HepG2 (cell line): Measurements from ENCODE around the gene KIZ. TPM values are rescaled to one million over a fixed set of nuclear protein-coding genes. Genes with fewer than 3 reads are reported as not detected.

Experiments used
- ATAC-seq: fragments of 200-7000 bp; cut with Tn5 transposase; 3 replicates; pipeline ENCODE4 v1.9.1; 2020; ENCODE audit warnings: mild to moderate bottlenecking, moderate library complexity
- BruUV-seq: library from RNA; stranded (reverse); fragments of 400-500 nt; replicated peaks from 2 replicates; lab custom pipeline; 2021; lab: Mats Ljungman, UMichigan
- CTCF ChIA-PET: fragments of 300-600 bp; formaldehyde crosslinking; extraction: SDS; loops from one replicate; lab custom pipeline; 2021; ENCODE audit warnings: low total read pairs, inconsistent platforms, low intra/inter-chr PET ratio; lab: Yijun Ruan, JAX
- POLR2A ChIA-PET: fragments of 350-600 bp; sonication (Branson Sonifier 250); formaldehyde crosslinking; loops from one replicate; lab custom pipeline; 2020; ENCODE audit warnings: antibody characterized with exemption, inconsistent platforms; lab: Yijun Ruan, JAX
- DNase-seq: peaks from one replicate; pipeline ENCODE4 v3.0.0-alpha.2; 2015; ENCODE audit warnings: low spot score
- FAIRE-seq: peaks from 3 replicates; lab custom pipeline; 2011; peaks lifted over from hg19 to GRCh38; lab: Jason Lieb, UNC
- H2AFZ ChIP-seq: one replicate; pipeline ENCODE4 v1.6.1; 2011; ENCODE audit warnings: low read length, inconsistent platforms
- H3K27ac ChIP-seq: fragments of 300-600 bp; 3 replicates; pipeline ENCODE4 v1.8.0; 2011; ENCODE audit warnings: mixed run types, mild to moderate bottlenecking, mixed read lengths, low read length, inconsistent platforms; ENCODE audit not compliant: insufficient read depth; ENCODE audit errors: extremely low read length
- H3K27me3 ChIP-seq, 2 experiments: fragments of 200-600 bp in 1 of 2; 2 replicates in 1 of 2; 3 replicates in 1 of 2; pipeline versions ENCODE4 v1.6.0 to v1.8.0; 2011; ENCODE audit warnings: low read length in 2 of 2, mild to moderate bottlenecking in 2 of 2, moderate library complexity in 2 of 2, inconsistent platforms in 1 of 2; ENCODE audit not compliant: insufficient read depth in 2 of 2, control insufficient read depth in 1 of 2
- H3K36me3 ChIP-seq, 2 experiments: fragments of 200-600 bp in 1 of 2; replicated peaks in 1 of 2; 2 replicates in 1 of 2; 3 replicates in 1 of 2; pipeline versions ENCODE4 v1.5.1 to v1.8.0; 2011; ENCODE audit warnings: low read length in 2 of 2, inconsistent platforms in 1 of 2; ENCODE audit not compliant: insufficient read depth in 2 of 2, control insufficient read depth in 1 of 2
- H3K4me1 ChIP-seq: 2 replicates; pipeline ENCODE4 v1.5.1; 2012; ENCODE audit warnings: low read length, inconsistent platforms; ENCODE audit not compliant: insufficient read depth
- H3K4me2 ChIP-seq: 2 replicates; pipeline ENCODE4 v1.6.0; 2011; ENCODE audit warnings: low read depth, low read length, inconsistent platforms
- H3K4me3 ChIP-seq, 3 experiments: fragments of 200-600 bp in 1 of 3; sonication (generic), shearing (Covaris generic) in 1 of 3; replicated peaks in 1 of 3; 2 replicates each; pipeline ENCODE4 v1.5.1; 2011 to 2016; ENCODE audit warnings: low read length in 3 of 3, inconsistent platforms in 2 of 3, low read depth in 2 of 3, mild to moderate bottlenecking in 2 of 3, control low read depth in 1 of 3, mixed read lengths in 1 of 3; ENCODE audit not compliant: insufficient read depth in 1 of 3
- H3K79me2 ChIP-seq: one replicate; pipeline ENCODE4 v1.6.1; 2011; ENCODE audit warnings: low read length, inconsistent platforms; ENCODE audit not compliant: insufficient read depth
- H3K9ac ChIP-seq: 2 replicates; pipeline ENCODE4 v1.6.0; 2011; ENCODE audit warnings: mild to moderate bottlenecking, low read depth, low read length, inconsistent platforms; ENCODE audit not compliant: insufficient read depth
- H3K9me3 ChIP-seq: 2 replicates; pipeline ENCODE4 v1.5.1; 2012; ENCODE audit warnings: mild to moderate bottlenecking, low read length
- H4K20me1 ChIP-seq: 2 replicates; pipeline ENCODE4 v1.6.0; 2011; ENCODE audit warnings: inconsistent platforms, mild to moderate bottlenecking, low read length, moderate library complexity; ENCODE audit not compliant: insufficient read depth
- ASH2L ChIP-seq: fragments of 300-600, 200-600 bp; sonication (generic); IDR thresholded peaks from 2 replicates; pipeline ENCODE4 v1.7.0; 2017; ENCODE audit warnings: low read depth, mild to moderate bottlenecking, moderate library complexity, mixed read lengths, low read length; ENCODE audit not compliant: insufficient read length
- FOXC1 ChIP-seq: sonication (generic); formaldehyde crosslinking; IDR thresholded peaks from 2 replicates; pipeline ENCODE4 v1.8.0; 2022; ENCODE audit warnings: mild to moderate bottlenecking, missing genetic modification reagents, borderline replicate concordance
- NFIB ChIP-seq: sonication (generic); formaldehyde crosslinking; IDR thresholded peaks from 2 replicates; pipeline ENCODE4 v1.9.0; 2021; ENCODE audit warnings: missing genetic modification reagents, mild to moderate bottlenecking, borderline replicate concordance
- POLR2G ChIP-seq: fragments of 200-400 bp; formaldehyde crosslinking; IDR thresholded peaks from 2 replicates; pipeline ENCODE4 v1.6.1; 2018; ENCODE audit warnings: mild to moderate bottlenecking, low read depth, low read length, moderate library complexity
- RBM39 ChIP-seq: fragments of 200-400 bp; formaldehyde crosslinking; IDR thresholded peaks from one replicate; pipeline ENCODE4 v1.6.1; 2018; ENCODE audit warnings: antibody characterized with exemption, mild to moderate bottlenecking, low read depth, low read length; ENCODE audit not compliant: poor library complexity, severe bottlenecking
- YEATS2 ChIP-seq: sonication (generic); formaldehyde crosslinking; IDR thresholded peaks from 2 replicates; pipeline ENCODE4 v1.4.0; 2020; ENCODE audit warnings: missing genetic modification reagents, borderline replicate concordance
- ZMAT3 ChIP-seq: sonication (generic); formaldehyde crosslinking; conservative IDR thresholded peaks from 2 replicates; pipeline ENCODE4 v1.7.0; 2021; ENCODE audit warnings: missing genetic modification reagents
- ZNF160 ChIP-seq: sonication (generic); formaldehyde crosslinking; IDR thresholded peaks from 2 replicates; pipeline ENCODE4 v1.8.0; 2022; ENCODE audit warnings: mild to moderate bottlenecking, inconsistent platforms, missing genetic modification reagents
- ZNF296 ChIP-seq: sonication (generic); formaldehyde crosslinking; conservative IDR thresholded peaks from 2 replicates; pipeline ENCODE4 v1.5.0; 2020; ENCODE audit warnings: mild to moderate bottlenecking, missing genetic modification reagents
- ZNF383 ChIP-seq: sonication (generic); formaldehyde crosslinking; IDR thresholded peaks from 2 replicates; pipeline ENCODE4 v1.4.0; 2020; ENCODE audit warnings: missing genetic modification reagents, mild to moderate bottlenecking, borderline replicate concordance
- ZNF558 ChIP-seq: sonication (generic); formaldehyde crosslinking; IDR thresholded peaks from 2 replicates; pipeline ENCODE4 v1.9.0; 2022; ENCODE audit warnings: mild to moderate bottlenecking, missing genetic modification reagents, borderline replicate concordance
- ZNF670 ChIP-seq: sonication (generic); formaldehyde crosslinking; IDR thresholded peaks from 2 replicates; pipeline ENCODE4 v1.8.0; 2022; ENCODE audit warnings: mild to moderate bottlenecking, missing genetic modification reagents, borderline replicate concordance
- WGBS: methylation state at CpG from one replicate; pipeline ENCODE4 v1.1.6; 2017; ENCODE audit warnings: low lambda C conversion rate; 5-methylcytosine and 5-hydroxymethylcytosine counted together
- in situ Hi-C: cut with HindIII; loops from 2 replicates; pipeline ENCODE4 v1.10.0; 2017; ENCODE audit warnings: low pct_unique_long_range_greater_than_20kb; ENCODE audit not compliant: extremely low pct_ligation_motif_present
- intact Hi-C: fragments of 100-400 bp; cut with micrococcal nuclease; formaldehyde crosslinking; loops from one replicate; pipeline ENCODE4 v1.10.0; 2022; ENCODE audit not compliant: unreplicated experiment
- polyA plus RNA-seq, 8 experiments: library from polyadenylated mRNA; depleted of rRNA in 3 of 8; stranded (reverse) in 7 of 8; unstranded in 1 of 8; fragments of >200 nt; fragmentation: Illumina TruSeq in 4 of 8; extraction: Trizol in 4 of 8; gene quantifications; 2 replicates each; pipeline versions ENCODE4 v1.2.1 to v1.2.3, GENCODE V29; 2011 to 2016; ENCODE audit warnings: low read depth in 4 of 8, missing spikeins in 1 of 8, mixed read lengths in 1 of 8; ENCODE audit not compliant: insufficient read depth in 1 of 8
- total RNA-seq, 5 experiments: library from RNA; depleted of rRNA; stranded (reverse); fragments of >200 nt; fragmentation: Illumina TruSeq; extraction: Trizol; gene quantifications; 2 replicates each; pipeline ENCODE4 v1.2.3, GENCODE V29; 2016; ENCODE audit warnings: low read depth in 1 of 5
- TF ChIP-seq, protein P1 (sequence below): sonication (generic); formaldehyde crosslinking; IDR thresholded peaks from 2 replicates; pipeline ENCODE4 v1.8.0; 2022; ENCODE audit warnings: mild to moderate bottlenecking, missing genetic modification reagents; ENCODE audit not compliant: insufficient replicate concordance
- TF ChIP-seq, protein P2 (sequence below): sonication (generic); formaldehyde crosslinking; IDR thresholded peaks from 2 replicates; pipeline ENCODE4 v1.4.0; 2020; ENCODE audit warnings: mild to moderate bottlenecking, low read depth, missing genetic modification reagents
- TF ChIP-seq, protein P3 (sequence below): sonication (generic); formaldehyde crosslinking; IDR thresholded peaks from 2 replicates; pipeline ENCODE4 v1.4.0; 2020; ENCODE audit warnings: missing genetic modification reagents, low read depth, mild to moderate bottlenecking, borderline replicate concordance
- TF ChIP-seq, protein P4 (sequence below): IDR thresholded peaks from 2 replicates; pipeline ENCODE4 v1.6.1; 2012; ENCODE audit warnings: low read depth, low read length, improper control_type of control experiment

Gene KIZ
- total and polyA plus RNA-seq, 2 of the 13 experiments (the other 11 are each of a cell fraction or from before 2014, with no cell fraction given) = 46.3 to 114 TPM

DNA sequence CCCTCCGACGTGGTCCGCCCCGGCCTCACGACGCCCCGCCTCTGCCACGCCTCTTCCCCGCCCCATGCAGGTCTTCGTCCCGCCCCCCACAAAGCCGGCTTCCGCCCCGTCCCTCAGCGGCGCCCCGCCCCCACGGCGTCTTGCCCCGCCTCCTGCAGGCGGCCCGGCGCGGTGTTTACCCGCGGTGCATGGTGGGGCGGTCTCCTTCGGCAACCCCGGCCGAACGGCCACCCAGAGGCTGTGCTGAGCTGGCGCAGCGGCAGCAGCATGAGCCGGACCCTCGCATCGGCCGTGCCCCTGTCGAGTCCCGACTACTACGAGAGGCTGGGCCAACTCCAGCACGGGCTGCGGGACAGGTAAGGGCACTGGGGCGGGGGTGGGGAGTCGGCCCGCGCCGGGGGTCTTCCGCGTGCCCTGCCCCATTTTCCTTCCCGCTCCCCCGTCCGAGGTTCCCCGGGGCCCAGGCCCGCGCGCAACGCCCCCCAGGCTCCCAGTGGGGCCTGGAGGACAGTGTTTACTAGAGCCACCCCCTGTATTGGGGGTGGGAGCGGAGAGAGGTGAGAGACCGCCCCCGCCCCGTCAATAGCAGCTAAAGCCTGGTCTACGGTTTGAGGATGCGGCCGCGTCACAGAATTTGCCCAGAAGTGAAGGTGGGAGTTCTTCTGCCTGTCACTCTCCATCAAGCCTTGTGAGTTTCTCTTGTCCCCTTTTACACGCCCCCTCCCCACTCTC is at the start of gene KIZ (continued):
- TF ChIP-seq FOXC1 = peak; percentile 63; the same call in 1 of the 2 replicates
- TF ChIP-seq, protein P1, sequence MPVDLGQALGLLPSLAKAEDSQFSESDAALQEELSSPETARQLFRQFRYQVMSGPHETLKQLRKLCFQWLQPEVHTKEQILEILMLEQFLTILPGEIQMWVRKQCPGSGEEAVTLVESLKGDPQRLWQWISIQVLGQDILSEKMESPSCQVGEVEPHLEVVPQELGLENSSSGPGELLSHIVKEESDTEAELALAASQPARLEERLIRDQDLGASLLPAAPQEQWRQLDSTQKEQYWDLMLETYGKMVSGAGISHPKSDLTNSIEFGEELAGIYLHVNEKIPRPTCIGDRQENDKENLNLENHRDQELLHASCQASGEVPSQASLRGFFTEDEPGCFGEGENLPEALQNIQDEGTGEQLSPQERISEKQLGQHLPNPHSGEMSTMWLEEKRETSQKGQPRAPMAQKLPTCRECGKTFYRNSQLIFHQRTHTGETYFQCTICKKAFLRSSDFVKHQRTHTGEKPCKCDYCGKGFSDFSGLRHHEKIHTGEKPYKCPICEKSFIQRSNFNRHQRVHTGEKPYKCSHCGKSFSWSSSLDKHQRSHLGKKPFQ (CRISPR knock-in tag) = peak; percentile 61

DNA sequence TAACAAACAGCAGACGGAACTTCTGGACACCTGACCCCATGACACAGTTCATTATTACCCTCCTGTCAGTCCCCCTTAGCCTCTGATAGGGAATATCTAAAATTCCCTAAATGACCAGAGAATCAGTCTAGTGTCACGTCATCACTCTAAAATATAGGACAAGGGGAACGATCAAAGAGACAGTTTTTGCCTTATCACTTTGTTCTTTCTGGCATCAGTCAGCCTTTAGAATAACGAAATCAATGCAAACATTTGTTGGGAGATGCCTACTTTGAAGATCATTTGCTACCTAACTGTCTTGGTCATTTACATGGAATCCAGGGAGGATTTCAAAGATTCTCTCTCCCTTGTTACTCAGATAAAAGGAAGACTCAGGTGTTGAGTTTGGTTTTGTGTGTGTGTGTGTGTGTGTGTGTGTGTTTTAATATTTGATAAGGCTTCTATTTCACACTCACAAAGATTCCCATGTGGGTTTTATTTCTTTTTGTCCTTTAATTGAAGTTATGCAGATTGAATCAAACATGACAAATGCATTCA is 48.0 kb upstream of the KIZ start:
- DNase-seq (peak; percentile 99), FAIRE-seq (no peak), ATAC-seq (peak; percentile 89)
- no peak overlapping the region for H3K4me3 ChIP-seq
- no peaks in the 10 kb centered on the region for H3K9me3 ChIP-seq
- H3K4me2 ChIP-seq = peak overlapping the region; percentile 14
- H3K9ac ChIP-seq = peak overlapping the region; percentile 23; the same call in 1 of the 2 replicates
- no peak overlapping the region for H2AFZ ChIP-seq
- peak overlapping the region; percentile 59 for H3K27ac ChIP-seq
- H3K36me3 ChIP-seq = no peaks in the 10 kb centered on the region
- peaks cover 50% of the 10 kb centered on the region for H3K4me1 ChIP-seq
- ChIA-PET POLR2A (no interaction called here), CTCF (no interaction called here)
- no peaks in the 10 kb centered on the region for H3K27me3 ChIP-seq
- BruUV-seq = no TSS peak
- in situ Hi-C loops (no loop called here), intact Hi-C loops (no loop called here)
- WGBS = 4% methylated on average over 4 of the region's 4 CpGs
- no peaks in the 10 kb centered on the region for H4K20me1 ChIP-seq
- H3K79me2 ChIP-seq = no peaks in the 10 kb centered on the region
- TF ChIP-seq RBM39 (no peak), NFIB (CRISPR knock-in tag) (no peak), ZMAT3 (CRISPR knock-in tag) (no peak), ZNF558 (no peak), YEATS2 (CRISPR knock-in tag) (no peak), ZNF296 (CRISPR knock-in tag) (no peak), ASH2L (peak; percentile 80), ZNF383 (CRISPR knock-in tag) (no peak), ZNF160 (CRISPR knock-in tag) (no peak), POLR2G (no peak), ZNF670 (CRISPR knock-in tag) (no peak)
- TF ChIP-seq, protein P2, sequence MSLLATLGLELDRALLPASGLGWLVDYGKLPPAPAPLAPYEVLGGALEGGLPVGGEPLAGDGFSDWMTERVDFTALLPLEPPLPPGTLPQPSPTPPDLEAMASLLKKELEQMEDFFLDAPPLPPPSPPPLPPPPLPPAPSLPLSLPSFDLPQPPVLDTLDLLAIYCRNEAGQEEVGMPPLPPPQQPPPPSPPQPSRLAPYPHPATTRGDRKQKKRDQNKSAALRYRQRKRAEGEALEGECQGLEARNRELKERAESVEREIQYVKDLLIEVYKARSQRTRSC (CRISPR knock-in tag) = no peak
- TF ChIP-seq, protein P3, sequence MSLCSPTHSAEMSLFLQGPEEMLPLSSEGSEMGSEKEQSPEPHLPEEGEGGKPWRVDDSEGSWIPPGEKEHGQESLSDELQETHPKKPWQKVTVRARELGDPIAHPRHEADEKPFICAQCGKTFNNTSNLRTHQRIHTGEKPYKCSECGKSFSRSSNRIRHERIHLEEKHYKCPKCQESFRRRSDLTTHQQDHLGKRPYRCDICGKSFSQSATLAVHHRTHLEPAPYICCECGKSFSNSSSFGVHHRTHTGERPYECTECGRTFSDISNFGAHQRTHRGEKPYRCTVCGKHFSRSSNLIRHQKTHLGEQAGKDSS = no peak
- TF ChIP-seq, protein P4, sequence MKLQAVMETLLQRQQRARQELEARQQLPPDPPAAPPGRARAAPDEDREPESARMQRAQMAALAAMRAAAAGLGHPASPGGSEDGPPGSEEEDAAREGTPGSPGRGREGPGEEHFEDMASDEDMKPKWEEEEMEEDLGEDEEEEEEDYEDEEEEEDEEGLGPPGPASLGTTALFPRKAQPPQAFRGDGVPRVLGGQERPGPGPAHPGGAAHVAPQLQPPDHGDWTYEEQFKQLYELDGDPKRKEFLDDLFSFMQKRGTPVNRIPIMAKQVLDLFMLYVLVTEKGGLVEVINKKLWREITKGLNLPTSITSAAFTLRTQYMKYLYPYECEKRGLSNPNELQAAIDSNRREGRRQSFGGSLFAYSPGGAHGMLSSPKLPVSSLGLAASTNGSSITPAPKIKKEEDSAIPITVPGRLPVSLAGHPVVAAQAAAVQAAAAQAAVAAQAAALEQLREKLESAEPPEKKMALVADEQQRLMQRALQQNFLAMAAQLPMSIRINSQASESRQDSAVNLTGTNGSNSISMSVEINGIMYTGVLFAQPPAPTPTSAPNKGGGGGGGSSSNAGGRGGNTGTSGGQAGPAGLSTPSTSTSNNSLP = peak; percentile 87
